ENCODE results near the gene CD300LF.

GRCh38 chr17:74723891-74724290 is 11.2 kb upstream of the CD300LF start:
- TF ChIP-seq, protein P1, sequence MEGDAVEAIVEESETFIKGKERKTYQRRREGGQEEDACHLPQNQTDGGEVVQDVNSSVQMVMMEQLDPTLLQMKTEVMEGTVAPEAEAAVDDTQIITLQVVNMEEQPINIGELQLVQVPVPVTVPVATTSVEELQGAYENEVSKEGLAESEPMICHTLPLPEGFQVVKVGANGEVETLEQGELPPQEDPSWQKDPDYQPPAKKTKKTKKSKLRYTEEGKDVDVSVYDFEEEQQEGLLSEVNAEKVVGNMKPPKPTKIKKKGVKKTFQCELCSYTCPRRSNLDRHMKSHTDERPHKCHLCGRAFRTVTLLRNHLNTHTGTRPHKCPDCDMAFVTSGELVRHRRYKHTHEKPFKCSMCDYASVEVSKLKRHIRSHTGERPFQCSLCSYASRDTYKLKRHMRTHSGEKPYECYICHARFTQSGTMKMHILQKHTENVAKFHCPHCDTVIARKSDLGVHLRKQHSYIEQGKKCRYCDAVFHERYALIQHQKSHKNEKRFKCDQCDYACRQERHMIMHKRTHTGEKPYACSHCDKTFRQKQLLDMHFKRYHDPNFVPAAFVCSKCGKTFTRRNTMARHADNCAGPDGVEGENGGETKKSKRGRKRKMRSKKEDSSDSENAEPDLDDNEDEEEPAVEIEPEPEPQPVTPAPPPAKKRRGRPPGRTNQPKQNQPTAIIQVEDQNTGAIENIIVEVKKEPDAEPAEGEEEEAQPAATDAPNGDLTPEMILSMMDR (IDR thresholded peaks at IDR 0.05): no peak
- no peak for TF ChIP-seq POLR2A (IDR thresholded peaks at IDR 0.05)
